SKM-1 (cell line): ENCODE measurements around the gene ERO1A.
A peak's percentile ranks its signal among the peaks of the same experiment; 100 is the strongest.
"Not testable (repeated sequence)": the region's sequence is repeated elsewhere in the genome, so short reads cannot be mapped to it uniquely, and the experiment has no call there.

Source experiments
- DNase-seq: peaks from one replicate; lab custom pipeline; 2025; ENCODE audit not compliant: unreplicated experiment; lab: John Stamatoyannopoulos, UW

ERO1A gene

GRCh38 chr14:52695481-52696091 lies at the start of gene ERO1A:
Gene ERO1A (minus strand): TSS chr14:52695558. CDS start chr14:52695481, 77 bp downstream.
- DNase-seq: no peak

- no peak for DNase-seq
These were observed 46.5 kb upstream of the ERO1A start for GRCh38 chr14:52741865-52742264.

DNA sequence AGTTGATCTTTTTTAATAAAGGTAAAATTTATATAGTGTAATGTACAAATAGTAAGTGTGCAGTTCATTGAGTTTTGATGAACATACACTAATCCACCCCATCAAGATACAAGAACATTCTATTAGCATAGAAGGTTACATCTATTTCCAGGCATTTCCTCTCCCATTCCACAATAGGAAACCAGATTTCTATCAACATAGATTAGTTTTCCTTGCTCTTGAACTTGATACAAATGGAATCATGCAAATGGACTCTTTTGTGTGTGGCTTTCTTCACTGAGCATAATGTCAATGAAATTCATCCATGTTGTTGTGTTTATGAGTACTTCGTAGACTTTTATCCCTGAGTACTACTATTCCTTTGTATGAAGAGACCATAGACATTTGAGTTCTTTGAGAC lies 45.4 kb upstream of the ERO1A start:
- DNase-seq: no peak

GRCh38 chr14:52738409-52738808 lies 43.1 kb upstream of the ERO1A start:
- no peak for DNase-seq

- DNase-seq: no peak
These were observed 40.6 kb upstream of the ERO1A start for GRCh38 chr14:52735921-52736489.

- DNase-seq: no peak
These were observed 38.5 kb upstream of the ERO1A start for GRCh38 chr14:52733824-52734223.

- peak; percentile 12 for DNase-seq
These were observed 35.4 kb upstream of the ERO1A start for GRCh38 chr14:52730709-52731111.

- DNase-seq: peak; percentile 67
These were observed 34.8 kb upstream of the ERO1A start, which contains the start of gene STYX for GRCh38 chr14:52729925-52730708. Gene STYX (plus strand): TSS chr14:52730166. CDS start chr14:52730475, 309 bp downstream.

DNA sequence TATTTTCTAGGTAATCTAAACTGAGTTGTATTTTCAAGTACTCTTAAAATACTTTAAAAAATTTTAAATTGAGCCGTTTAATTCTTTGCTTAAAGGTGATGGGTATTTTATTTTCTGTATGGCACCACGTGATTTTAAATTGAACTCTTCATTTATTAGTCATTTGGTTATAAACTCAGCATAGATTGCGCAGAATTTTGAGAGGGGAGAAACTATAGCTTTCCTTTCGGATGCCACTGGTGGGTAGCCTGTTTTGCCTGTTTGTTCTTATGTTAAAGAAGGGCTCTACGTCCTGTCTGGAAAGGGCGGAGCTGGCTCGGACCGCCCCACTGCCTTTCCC lies 34.2 kb upstream of the ERO1A start:
- DNase-seq: no peak

- not testable (repeated sequence) for DNase-seq
These were observed 33.7 kb upstream of the ERO1A start for GRCh38 chr14:52729035-52729434.

- DNase-seq: not testable (repeated sequence)
These were observed 32.2 kb upstream of the ERO1A start for GRCh38 chr14:52727509-52727908.

DNA sequence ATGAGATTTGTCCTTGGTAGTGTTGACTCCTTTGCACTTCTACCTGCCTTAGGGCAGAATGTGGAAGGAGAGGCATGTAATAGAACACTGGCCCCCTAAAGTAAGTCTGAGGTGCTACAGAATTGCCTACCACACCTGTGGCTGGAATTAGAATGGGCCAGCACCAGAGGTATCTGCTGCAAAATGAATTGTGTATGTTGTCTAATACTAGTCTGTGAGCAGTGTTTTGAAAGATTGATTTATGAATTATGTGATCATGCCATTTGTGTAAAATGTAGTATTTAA lies 28.9 kb upstream of the ERO1A start:
- DNase-seq: no peak

DNA sequence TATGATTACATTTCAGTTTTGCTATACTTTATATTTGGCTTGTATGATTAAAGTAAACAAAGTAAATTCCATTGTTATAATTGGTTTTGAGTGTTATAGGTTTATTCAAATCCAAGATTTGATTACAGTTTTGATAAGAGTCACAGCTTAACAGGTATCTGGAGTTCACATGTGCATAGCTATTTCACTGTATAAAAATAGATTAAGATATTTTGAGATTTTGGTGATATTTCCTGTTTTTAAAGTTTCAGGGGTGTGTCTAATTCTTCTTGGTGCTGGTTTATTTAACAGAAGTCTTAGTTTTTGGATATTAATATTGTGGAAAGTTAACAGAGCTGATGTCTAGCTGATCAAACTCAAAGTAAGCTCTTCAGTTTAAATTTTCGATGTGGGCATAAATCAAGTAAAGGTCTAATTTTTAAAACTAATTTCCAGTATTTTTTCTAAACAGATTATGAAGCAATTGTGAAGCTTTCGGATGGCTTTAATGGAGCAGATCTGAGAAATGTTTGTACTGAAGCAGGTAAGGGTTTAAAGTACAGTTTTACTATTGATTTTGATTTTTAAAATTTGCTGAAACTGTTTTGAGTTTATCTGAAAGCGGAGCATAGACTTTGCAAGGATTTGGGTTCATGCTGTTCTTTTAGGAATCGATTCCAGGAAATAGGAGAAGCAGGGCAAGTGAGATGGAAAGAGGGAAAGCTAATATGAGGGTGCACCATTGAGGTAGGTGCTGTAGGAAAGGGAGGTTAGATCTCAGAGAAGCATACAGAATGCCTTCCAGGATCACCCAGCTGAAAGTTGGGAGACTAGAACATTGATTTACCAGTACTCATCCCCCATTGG lies 28.4 kb upstream of the ERO1A start:
- DNase-seq: no peak

DNA sequence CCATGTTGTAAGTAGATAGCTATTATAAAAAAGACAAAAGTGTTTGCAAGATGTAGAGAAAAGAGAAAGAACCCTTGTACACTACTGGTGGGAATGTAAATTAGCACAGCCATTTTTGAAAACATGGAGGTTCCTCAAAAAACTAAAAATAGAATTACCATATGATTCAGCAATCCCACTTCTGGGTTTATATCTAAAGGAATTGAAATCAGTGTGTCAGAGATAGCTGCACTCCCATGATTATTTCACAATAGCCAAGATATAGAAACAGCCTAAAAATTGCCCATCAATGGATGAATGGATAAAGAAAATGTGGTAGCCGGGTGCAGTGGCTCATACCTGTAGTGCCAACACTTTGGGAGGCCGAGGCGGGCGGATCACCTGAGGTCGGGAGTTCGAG lies 20.8 kb upstream of the ERO1A start:
- DNase-seq: no peak

DNA sequence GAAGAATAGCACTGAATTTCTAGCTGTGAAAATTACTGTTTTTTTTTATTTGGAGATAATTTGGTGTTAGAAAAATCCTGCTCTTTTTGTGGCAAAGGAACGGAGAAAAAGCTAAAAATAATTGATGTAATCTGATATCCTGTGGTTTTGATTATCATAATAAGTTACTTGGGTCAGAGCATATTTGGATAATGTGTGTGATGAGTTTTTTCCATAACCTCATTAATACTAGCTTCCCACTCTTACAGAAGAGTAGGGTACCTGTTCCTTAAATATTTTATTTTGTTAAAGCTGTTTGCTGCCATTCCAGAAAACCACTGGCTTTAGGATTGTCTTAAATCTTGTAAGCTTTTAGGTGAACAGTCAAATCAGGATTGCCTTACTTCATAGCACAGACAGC lies 16.3 kb upstream of the ERO1A start:
- no peak for DNase-seq

DNA sequence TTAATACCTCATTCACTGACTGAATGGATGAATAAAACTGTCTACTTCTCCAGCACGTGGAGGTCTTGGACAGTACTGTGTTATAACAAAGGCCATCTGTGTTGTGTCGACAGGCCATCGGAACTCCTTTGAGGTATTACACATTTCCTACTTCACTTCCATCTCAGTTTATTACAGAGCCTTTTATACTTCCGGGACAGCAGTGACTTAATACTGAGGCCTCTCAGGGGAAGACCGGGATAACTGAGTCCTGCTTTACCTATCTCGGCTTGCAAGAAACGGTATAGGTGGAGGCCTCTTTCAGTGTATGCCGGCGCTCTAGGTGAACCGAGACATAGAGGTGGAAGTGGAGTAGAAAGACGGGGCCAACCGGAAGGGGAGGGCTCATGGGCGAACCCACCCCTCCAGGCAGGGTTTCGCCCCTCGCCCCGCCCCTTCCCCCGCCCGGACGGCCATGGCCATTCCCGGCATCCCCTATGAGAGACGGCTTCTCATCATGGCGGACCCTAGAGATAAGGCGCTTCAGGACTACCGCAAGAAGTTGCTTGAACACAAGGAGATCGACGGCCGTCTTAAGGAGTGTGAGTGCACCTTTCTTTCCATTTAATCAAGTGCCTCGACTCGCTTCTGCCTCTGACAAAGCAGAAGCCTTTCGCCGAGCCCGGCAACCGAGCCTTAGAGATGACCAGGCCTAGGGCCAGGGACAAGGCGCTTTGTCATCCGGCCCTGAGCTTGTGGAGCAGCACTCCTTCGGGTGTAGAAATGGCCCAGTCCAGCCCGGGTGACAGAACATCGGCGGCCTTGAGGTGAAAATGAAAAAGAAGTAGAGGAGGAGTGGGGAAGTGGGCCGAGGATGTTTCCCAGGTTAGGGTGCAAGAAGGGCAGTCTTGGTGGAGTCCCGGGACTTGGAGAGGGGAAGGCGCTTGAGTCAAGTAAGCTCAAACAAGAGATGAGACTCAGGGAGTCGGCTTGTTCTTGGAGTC lies 11.7 kb upstream of the ERO1A start, which contains the start of gene PSMC6:
Gene PSMC6, plus strand, starts transcription at position 477 of the 983 bp plus-strand sequence. Its CDS starts 20 bp downstream, at position 497.
- DNase-seq: peak; percentile 70

- DNase-seq: no peak
These were observed 10.9 kb upstream of the ERO1A start for GRCh38 chr14:52706286-52706685.

GRCh38 chr14:52703664-52704063 lies 8.3 kb upstream of the ERO1A start:
- no peak for DNase-seq

DNA sequence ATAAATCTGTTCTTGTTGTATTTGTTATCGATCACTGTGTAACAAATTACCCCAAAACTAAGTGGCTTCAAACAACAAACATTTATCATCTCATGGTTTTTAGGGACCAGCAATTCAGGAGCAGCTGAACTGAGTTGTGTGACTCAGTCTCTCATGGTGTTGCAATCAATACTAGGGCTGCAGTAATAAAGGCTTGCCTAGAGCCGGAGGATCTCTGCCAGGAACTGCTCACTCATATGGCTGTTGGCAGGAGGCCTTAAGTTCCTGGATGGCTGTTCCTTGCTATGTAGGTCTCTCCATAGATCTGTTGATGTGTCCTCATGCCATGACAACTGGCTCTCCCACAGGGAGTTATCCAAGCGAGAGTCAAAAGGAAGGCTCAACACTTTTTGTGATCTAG lies 7.9 kb upstream of the ERO1A start:
- peak; percentile 33 for DNase-seq

DNA sequence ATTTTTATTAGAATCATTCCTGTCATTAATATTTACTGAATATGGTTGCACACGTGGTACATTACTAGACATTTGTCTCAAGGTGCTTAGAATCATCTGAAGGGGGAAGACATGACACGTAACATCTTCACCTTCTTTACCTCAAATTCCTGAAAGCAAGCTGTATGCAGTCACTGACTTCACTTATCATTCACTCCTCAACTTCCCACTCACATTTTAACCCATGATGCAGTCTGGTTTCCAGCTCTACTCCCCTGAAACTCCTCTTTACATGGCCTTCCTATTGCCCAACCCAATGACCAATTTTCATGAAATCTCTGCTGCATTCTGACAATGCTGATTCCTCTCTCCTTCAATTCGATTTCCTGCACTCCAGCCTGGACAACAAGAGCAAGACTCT lies 5.9 kb upstream of the ERO1A start:
- no peak for DNase-seq
